ENCODE results near the gene ARMH4. TPM values are rescaled to one million over a fixed set of nuclear protein-coding genes. Genes with fewer than 3 reads are reported as not detected.

ARMH4 gene
- total and polyA plus RNA-seq, 8 donors = 0.11 to 2.7 (median 0.86) TPM

DNA sequence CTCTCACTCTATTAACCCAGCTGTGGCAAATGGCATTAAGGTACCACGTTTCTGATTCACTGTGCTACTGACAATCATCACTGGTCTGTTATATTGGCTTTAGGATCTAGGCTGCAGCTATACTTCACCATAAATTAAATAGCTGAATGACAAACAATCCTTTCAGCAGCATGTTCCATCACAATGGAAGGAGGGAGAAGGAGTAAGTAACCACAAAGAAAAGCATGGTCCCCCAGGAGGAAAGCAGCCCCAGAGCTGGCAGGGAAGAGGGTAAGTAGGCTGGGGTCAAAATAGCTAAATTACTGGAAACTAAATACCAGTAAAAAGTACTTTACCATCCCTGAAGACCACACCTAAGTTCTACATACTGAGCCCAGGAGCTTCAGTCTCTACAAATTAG, 2.8 kb downstream of the ARMH4 start:
- WGBS, 2 donors = 52 to 54% methylated on average over 1 of the region's 1 CpG
- Histone ChIP-seq H3K27me3 (peaks cover 0 to 7% (median 0%) of the 10 kb centered on the region in 4 donors), H3K27ac (no peak overlapping the region), H3K4me1 (peaks cover 0 to 5% (median 0%) of the 10 kb centered on the region in 3 donors), H3K9me3 (no peaks in the 10 kb centered on the region), H3K36me3 (no peaks in the 10 kb centered on the region), H3K4me3 (no peak overlapping the region)
- TF ChIP-seq, protein P1, sequence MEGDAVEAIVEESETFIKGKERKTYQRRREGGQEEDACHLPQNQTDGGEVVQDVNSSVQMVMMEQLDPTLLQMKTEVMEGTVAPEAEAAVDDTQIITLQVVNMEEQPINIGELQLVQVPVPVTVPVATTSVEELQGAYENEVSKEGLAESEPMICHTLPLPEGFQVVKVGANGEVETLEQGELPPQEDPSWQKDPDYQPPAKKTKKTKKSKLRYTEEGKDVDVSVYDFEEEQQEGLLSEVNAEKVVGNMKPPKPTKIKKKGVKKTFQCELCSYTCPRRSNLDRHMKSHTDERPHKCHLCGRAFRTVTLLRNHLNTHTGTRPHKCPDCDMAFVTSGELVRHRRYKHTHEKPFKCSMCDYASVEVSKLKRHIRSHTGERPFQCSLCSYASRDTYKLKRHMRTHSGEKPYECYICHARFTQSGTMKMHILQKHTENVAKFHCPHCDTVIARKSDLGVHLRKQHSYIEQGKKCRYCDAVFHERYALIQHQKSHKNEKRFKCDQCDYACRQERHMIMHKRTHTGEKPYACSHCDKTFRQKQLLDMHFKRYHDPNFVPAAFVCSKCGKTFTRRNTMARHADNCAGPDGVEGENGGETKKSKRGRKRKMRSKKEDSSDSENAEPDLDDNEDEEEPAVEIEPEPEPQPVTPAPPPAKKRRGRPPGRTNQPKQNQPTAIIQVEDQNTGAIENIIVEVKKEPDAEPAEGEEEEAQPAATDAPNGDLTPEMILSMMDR (IDR thresholded peaks at IDR 0.05) = no peak
- FAIRE-seq (no peak), ATAC-seq (no peak), DNase-seq (no peak)
- intact Hi-C loops (cut with DNase I) = no loop called here

DNA sequence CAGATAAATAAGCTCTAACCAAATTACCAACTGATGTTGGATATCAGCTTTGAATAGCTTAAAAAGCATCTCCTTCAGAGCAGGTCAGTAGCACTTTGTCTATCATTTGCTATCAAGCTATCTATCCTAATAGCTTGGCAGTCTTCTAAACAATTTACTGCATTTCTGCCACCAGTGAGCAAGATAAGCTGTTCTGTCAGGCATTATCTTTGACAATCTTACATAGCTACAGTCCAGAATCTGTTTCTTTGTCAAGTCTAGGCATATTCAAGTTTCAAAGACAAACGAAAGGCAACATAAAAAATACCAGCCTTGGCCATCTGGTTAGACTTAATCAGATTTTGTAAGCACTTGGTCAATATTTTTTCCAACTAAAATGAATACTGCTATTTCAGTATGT, 5.6 kb downstream of the ARMH4 start:
- Histone ChIP-seq H3K4me1 (no peaks in the 10 kb centered on the region), H3K9me3 (no peaks in the 10 kb centered on the region), H3K27me3 (peaks cover 0 to 7% (median 0%) of the 10 kb centered on the region in 4 donors), H3K27ac (no peak overlapping the region), H3K36me3 (no peaks in the 10 kb centered on the region), H3K4me3 (no peak overlapping the region)
- WGBS, 2 donors = 27 to 28% methylated on average over 1 of the region's 1 CpG
- FAIRE-seq (no peak), DNase-seq (no peak), ATAC-seq (no peak)
- TF ChIP-seq, protein P1 (IDR thresholded peaks at IDR 0.05) = no peak
- intact Hi-C loops (cut with DNase I) = no loop called here

DNA sequence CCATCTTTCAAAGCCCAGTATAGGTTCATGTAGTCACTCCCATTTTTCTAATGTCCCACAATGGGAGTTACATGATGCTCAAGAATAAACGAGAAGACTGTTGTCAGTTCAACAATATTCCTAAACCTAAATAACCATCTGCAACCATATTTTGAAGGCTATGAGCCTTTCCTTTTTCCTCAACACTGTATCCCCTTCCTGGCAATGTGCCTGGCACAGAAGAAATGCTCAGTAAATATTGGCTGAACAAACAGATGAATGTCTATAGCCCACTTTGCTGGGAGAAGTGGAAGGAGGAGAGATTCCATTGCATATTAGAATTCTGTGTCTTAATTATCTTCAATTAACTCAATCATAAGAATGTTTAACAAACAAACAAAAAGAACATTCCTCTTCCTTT, 6.1 kb downstream of the ARMH4 start:
- ATAC-seq (no peak), DNase-seq (no peak), FAIRE-seq (no peak)
- Histone ChIP-seq H3K4me1 (no peaks in the 10 kb centered on the region), H3K27ac (no peak overlapping the region), H3K9me3 (no peaks in the 10 kb centered on the region), H3K4me3 (no peak overlapping the region), H3K36me3 (no peaks in the 10 kb centered on the region), H3K27me3 (peaks cover 0 to 7% (median 0%) of the 10 kb centered on the region in 4 donors)
- 39 to 62% methylated on average over 1 of the region's 1 CpG for WGBS, 2 donors
- intact Hi-C loops (cut with DNase I) = no loop called here
- TF ChIP-seq, protein P1 (IDR thresholded peaks at IDR 0.05) = no peak

GRCh38 chr14:58143106-58143505, 8.9 kb downstream of the ARMH4 start:
- no peaks in the 10 kb centered on the region for H3K4me1 ChIP-seq
- no peak for FAIRE-seq
- DNase-seq = no peak
- no peak for ATAC-seq
- no peaks in the 10 kb centered on the region for H3K27me3 ChIP-seq
- H3K36me3 ChIP-seq = no peaks in the 10 kb centered on the region
- H3K4me3 ChIP-seq = no peak overlapping the region
- TF ChIP-seq, protein P1 (IDR thresholded peaks at IDR 0.05) = no peak
- no peak overlapping the region for H3K27ac ChIP-seq
- 70 to 86% methylated on average over 3 of the region's 3 CpGs for WGBS, 2 donors
- H3K9me3 ChIP-seq = no peaks in the 10 kb centered on the region
- intact Hi-C loops (cut with DNase I) = no loop called here

DNA sequence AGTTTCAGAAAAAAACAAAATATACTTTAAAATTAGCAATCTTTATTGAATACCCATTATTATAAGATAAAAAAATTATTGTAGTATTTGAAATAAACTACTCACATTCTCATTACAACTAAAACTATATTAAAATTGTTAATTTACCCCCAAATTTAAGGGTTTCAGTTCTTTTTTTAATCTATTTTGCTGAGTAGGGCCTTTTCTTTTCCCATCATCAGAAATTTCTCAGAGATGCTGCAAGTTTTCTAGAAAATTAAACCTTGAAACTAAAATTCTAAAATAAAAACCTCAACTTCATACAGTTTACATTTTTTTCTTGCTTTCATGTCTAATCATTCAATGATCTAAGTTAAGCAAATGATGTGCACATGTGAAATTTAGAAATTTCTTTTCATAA, 10.1 kb downstream of the ARMH4 start:
- Histone ChIP-seq H3K36me3 (no peaks in the 10 kb centered on the region), H3K27me3 (no peaks in the 10 kb centered on the region), H3K9me3 (no peaks in the 10 kb centered on the region), H3K4me1 (no peaks in the 10 kb centered on the region), H3K4me3 (no peak overlapping the region), H3K27ac (no peak overlapping the region)
- intact Hi-C loops (cut with DNase I) = no loop called here
- FAIRE-seq (no peak), DNase-seq (no peak), ATAC-seq (no peak)
- TF ChIP-seq, protein P1 (IDR thresholded peaks at IDR 0.05) = no peak
